CD14-positive monocyte (primary cell): Measurements from ENCODE around the gene ANKRD52. TPM values are rescaled to one million over a fixed set of nuclear protein-coding genes. Genes with fewer than 3 reads are reported as not detected.

Experiments used
- DNase-seq, 3 donors: peaks; one replicate each; pipeline ENCODE4 v3.0.0-alpha.2; 2011 to 2022
- H2AFZ ChIP-seq: 2 replicates; pipeline ENCODE4 v1.6.0; 2012; ENCODE audit warnings: mild to moderate bottlenecking, low read depth, low read length, inconsistent platforms; ENCODE audit not compliant: insufficient read depth, poor library complexity, severe bottlenecking
- H3K27ac ChIP-seq, 2 donors: 1 replicate in 1 of 2; 2 replicates in 1 of 2; pipeline ENCODE4 v1.5.1; 2012 to 2013; ENCODE audit warnings: low read length in 2 of 2, control low read depth in 1 of 2, inconsistent platforms in 1 of 2, low read depth in 1 of 2, mild to moderate bottlenecking in 1 of 2
- H3K27me3 ChIP-seq, 2 donors: one replicate each; pipeline versions ENCODE4 v1.6.0 to v1.6.1; 2011 to 2013; ENCODE audit warnings: low read length in 2 of 2; ENCODE audit not compliant: control insufficient read depth in 2 of 2, insufficient read depth in 2 of 2
- H3K36me3 ChIP-seq, 2 donors: replicated peaks in 1 of 2; 1 replicate in 1 of 2; 2 replicates in 1 of 2; pipeline versions ENCODE4 v1.5.1 to v1.6.1; 2012 to 2013; ENCODE audit warnings: low read length in 2 of 2, control low read depth in 1 of 2, inconsistent platforms in 1 of 2, mild to moderate bottlenecking in 1 of 2; ENCODE audit not compliant: insufficient read depth in 2 of 2, control insufficient read depth in 1 of 2
- H3K4me1 ChIP-seq, 2 donors: 1 replicate in 1 of 2; 2 replicates in 1 of 2; pipeline versions ENCODE4 v1.5.1 to v1.6.1; 2012 to 2013; ENCODE audit warnings: low read length in 2 of 2, control low read depth in 1 of 2, inconsistent platforms in 1 of 2, mild to moderate bottlenecking in 1 of 2, moderate library complexity in 1 of 2; ENCODE audit not compliant: insufficient read depth in 2 of 2, control insufficient read depth in 1 of 2
- H3K4me2 ChIP-seq: replicated peaks from 2 replicates; pipeline ENCODE3; 2012; ENCODE audit warnings: low read length, moderate library complexity, mild to moderate bottlenecking; ENCODE audit not compliant: poor library complexity, severe bottlenecking; ENCODE audit errors: extremely low read depth
- H3K4me3 ChIP-seq, 3 experiments: fragments of 200-600 bp in 1 of 3; sonication (generic) in 1 of 3; replicated peaks in 1 of 3; 1 replicate in 2 of 3; 2 replicates in 1 of 3; pipeline ENCODE4 v1.5.1; 2011 to 2013; ENCODE audit warnings: low read length in 3 of 3, mild to moderate bottlenecking in 3 of 3, control low read depth in 2 of 3, low read depth in 2 of 3, inconsistent platforms in 1 of 3, moderate library complexity in 1 of 3
- H3K79me2 ChIP-seq: 2 replicates; pipeline ENCODE4 v1.6.0; 2012; ENCODE audit warnings: mild to moderate bottlenecking, control low read depth, inconsistent platforms, low read length, moderate library complexity; ENCODE audit not compliant: insufficient read depth
- H3K9ac ChIP-seq: 2 replicates; pipeline ENCODE4 v1.6.0; 2017; ENCODE audit warnings: low read length, mild to moderate bottlenecking; ENCODE audit not compliant: insufficient read depth, poor library complexity, severe bottlenecking
- H3K9me3 ChIP-seq, 2 donors: replicated peaks in 1 of 2; 1 replicate in 1 of 2; 2 replicates in 1 of 2; pipeline versions ENCODE4 v1.5.1 to v1.6.1; 2012 to 2013; ENCODE audit warnings: low read length in 2 of 2, control low read depth in 1 of 2; ENCODE audit not compliant: control insufficient read depth in 1 of 2, insufficient read depth in 1 of 2
- H4K20me1 ChIP-seq: 2 replicates; pipeline ENCODE4 v1.6.0; 2012; ENCODE audit warnings: mild to moderate bottlenecking, low read length, control low read depth, moderate library complexity; ENCODE audit not compliant: insufficient read depth
- H3K27ac Mint-ChIP-seq, 7 donors: one replicate each; pipeline ENCODE4 v1.8.0; 2020; ENCODE audit warnings: mild to moderate bottlenecking in 7 of 7, mixed read lengths in 7 of 7, moderate library complexity in 6 of 7, inconsistent platforms in 2 of 7
- H3K27me3 Mint-ChIP-seq, 3 donors: one replicate each; pipeline ENCODE4 v1.8.0; 2021 to 2022; ENCODE audit warnings: low read depth in 3 of 3, mild to moderate bottlenecking in 3 of 3, mixed read lengths in 3 of 3, moderate library complexity in 3 of 3, inconsistent platforms in 1 of 3
- H3K36me3 Mint-ChIP-seq, 2 donors: one replicate each; pipeline ENCODE4 v1.8.0; 2020; ENCODE audit warnings: mixed read lengths in 2 of 2, inconsistent platforms in 1 of 2, mild to moderate bottlenecking in 1 of 2
- H3K4me1 Mint-ChIP-seq: one replicate; pipeline ENCODE4 v1.8.0; 2020; ENCODE audit warnings: mild to moderate bottlenecking, mixed read lengths
- H3K4me3 Mint-ChIP-seq, 2 donors: one replicate each; pipeline ENCODE4 v1.8.0; 2020; ENCODE audit warnings: mild to moderate bottlenecking in 2 of 2, mixed read lengths in 2 of 2, moderate library complexity in 1 of 2
- H3K9me3 Mint-ChIP-seq, 7 donors: one replicate each; pipeline ENCODE4 v1.8.0; 2020 to 2022; ENCODE audit warnings: mixed read lengths in 7 of 7, mild to moderate bottlenecking in 6 of 7, moderate library complexity in 6 of 7, inconsistent platforms in 2 of 7
- CTCF ChIP-seq: fragments of 200-600 bp; IDR thresholded peaks from one replicate; pipeline ENCODE4 v1.8.0; 2022; ENCODE audit warnings: antibody characterized with exemption, mild to moderate bottlenecking
- WGBS: methylation state at CpG from one replicate; pipeline ENCODE4 v1.1.5; 2013; ENCODE audit warnings: missing lambda C conversion rate; ENCODE audit not compliant: insufficient coverage; 5-methylcytosine and 5-hydroxymethylcytosine counted together
- intact Hi-C, 2 donors: fragments of 100-400 bp; cut with micrococcal nuclease; formaldehyde crosslinking; loops; one replicate each; pipeline versions ENCODE4 v1.15.0 to v1.15.1; 2023
- polyA plus RNA-seq, 3 donors: library from polyadenylated mRNA; depleted of rRNA in 1 of 3; unstranded in 2 of 3; stranded (reverse) in 1 of 3; fragments of 300-500 nt in 2 of 3; fragments of >200 nt in 1 of 3; fragmentation: Illumina TruSeq in 2 of 3; gene quantifications; 1 replicate in 2 of 3; 2 replicates in 1 of 3; pipeline ENCODE4 v1.2.3, GENCODE V29; 2012 to 2021

ANKRD52 gene
- polyA plus RNA-seq, 3 donors, result 1.5 to 12.4 (median 2.4) TPM

GRCh38 chr12:56304872-56305590 is 46.8 kb upstream of the ANKRD52 start:
- Mint-ChIP-seq H3K36me3 (peaks cover 21 to 36% of the 10 kb centered on the region in 2 donors), H3K27me3 (no peaks in the 10 kb centered on the region), H3K9me3 (no peaks in the 10 kb centered on the region), H3K4me3 (no peak overlapping the region), H3K4me1 (peaks cover 14% of the 10 kb centered on the region), H3K27ac (peak overlapping the region in 1 of 7 donors; percentile 22)
- Histone ChIP-seq H4K20me1 (no peaks in the 10 kb centered on the region), H3K79me2 (peaks cover 12% of the 10 kb centered on the region), H2AFZ (no peak overlapping the region), H3K4me2 (no peak overlapping the region), H3K9me3 (no peaks in the 10 kb centered on the region), H3K4me1 (peaks cover 9 to 10% of the 10 kb centered on the region in 2 donors), H3K36me3 (peaks cover 30 to 49% of the 10 kb centered on the region in 2 donors), H3K9ac (no peak overlapping the region), H3K27ac (no peak overlapping the region), H3K4me3 (no peak overlapping the region), H3K27me3 (no peaks in the 10 kb centered on the region)
- no peak for TF ChIP-seq CTCF
- intact Hi-C loops, result no loop called here
- DNase-seq, result no peak
- 79% methylated on average over 2 of the region's 8 CpGs for WGBS

GRCh38 chr12:56304276-56304675 is 46.1 kb upstream of the ANKRD52 start:
- Histone ChIP-seq H3K27me3 (no peaks in the 10 kb centered on the region), H3K4me1 (peaks cover 13 to 15% of the 10 kb centered on the region in 2 donors), H3K9ac (no peak overlapping the region), H3K4me2 (no peak overlapping the region), H2AFZ (no peak overlapping the region), H3K79me2 (peaks cover 19% of the 10 kb centered on the region), H3K27ac (no peak overlapping the region), H3K9me3 (no peaks in the 10 kb centered on the region), H4K20me1 (peaks cover 5% of the 10 kb centered on the region), H3K4me3 (no peak overlapping the region), H3K36me3 (peaks cover 27 to 42% of the 10 kb centered on the region in 2 donors)
- no peak for TF ChIP-seq CTCF
- WGBS, result no CpG with 5 or more reads among the region's 3 CpGs
- Mint-ChIP-seq H3K9me3 (no peaks in the 10 kb centered on the region), H3K27me3 (no peaks in the 10 kb centered on the region), H3K4me3 (no peak overlapping the region), H3K27ac (peak overlapping the region in 2 of 7 donors; percentile 25 to 46), H3K4me1 (peaks cover 19% of the 10 kb centered on the region), H3K36me3 (peaks cover 18 to 29% of the 10 kb centered on the region in 2 donors)
- intact Hi-C loops, result no loop called here
- DNase-seq, result no peak
